ENCODE data around the gene PPARA.

PPARA gene

DNA sequence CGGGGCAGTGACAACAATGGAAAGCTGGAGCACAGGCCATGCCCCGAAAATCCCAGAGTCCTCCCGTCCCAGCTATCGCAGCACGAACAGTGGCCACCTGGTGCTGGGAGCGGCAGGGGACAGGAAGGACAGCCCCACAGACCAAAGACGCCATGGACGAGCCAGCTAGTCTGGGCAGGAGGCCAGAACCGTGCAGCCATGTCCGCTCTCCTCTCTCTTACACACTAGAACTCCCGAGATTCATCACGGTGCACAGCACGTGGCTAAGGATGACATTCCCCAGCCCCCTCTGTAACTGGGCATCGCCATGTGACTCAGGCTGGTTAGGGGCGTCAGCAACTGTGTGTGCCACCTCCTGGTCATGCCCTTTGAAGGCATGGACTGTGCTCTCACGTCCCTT is 95.2 kb downstream of the PPARA start:
- TF ChIP-seq, protein P1, sequence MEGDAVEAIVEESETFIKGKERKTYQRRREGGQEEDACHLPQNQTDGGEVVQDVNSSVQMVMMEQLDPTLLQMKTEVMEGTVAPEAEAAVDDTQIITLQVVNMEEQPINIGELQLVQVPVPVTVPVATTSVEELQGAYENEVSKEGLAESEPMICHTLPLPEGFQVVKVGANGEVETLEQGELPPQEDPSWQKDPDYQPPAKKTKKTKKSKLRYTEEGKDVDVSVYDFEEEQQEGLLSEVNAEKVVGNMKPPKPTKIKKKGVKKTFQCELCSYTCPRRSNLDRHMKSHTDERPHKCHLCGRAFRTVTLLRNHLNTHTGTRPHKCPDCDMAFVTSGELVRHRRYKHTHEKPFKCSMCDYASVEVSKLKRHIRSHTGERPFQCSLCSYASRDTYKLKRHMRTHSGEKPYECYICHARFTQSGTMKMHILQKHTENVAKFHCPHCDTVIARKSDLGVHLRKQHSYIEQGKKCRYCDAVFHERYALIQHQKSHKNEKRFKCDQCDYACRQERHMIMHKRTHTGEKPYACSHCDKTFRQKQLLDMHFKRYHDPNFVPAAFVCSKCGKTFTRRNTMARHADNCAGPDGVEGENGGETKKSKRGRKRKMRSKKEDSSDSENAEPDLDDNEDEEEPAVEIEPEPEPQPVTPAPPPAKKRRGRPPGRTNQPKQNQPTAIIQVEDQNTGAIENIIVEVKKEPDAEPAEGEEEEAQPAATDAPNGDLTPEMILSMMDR (conservative IDR thresholded peaks at IDR 0.05; ENCODE audit: low read depth) = no peak
- H3K27ac ChIP-seq = peak overlapping the region; percentile 3; the same call in 1 of the 2 replicates
- DNase-seq (ENCODE audit: low spot score) = no peak
- POLR2A ChIA-PET (ENCODE audit: low non-redundant PET) = no interaction called here
- CTCF ChIA-PET = no interaction called here

DNA sequence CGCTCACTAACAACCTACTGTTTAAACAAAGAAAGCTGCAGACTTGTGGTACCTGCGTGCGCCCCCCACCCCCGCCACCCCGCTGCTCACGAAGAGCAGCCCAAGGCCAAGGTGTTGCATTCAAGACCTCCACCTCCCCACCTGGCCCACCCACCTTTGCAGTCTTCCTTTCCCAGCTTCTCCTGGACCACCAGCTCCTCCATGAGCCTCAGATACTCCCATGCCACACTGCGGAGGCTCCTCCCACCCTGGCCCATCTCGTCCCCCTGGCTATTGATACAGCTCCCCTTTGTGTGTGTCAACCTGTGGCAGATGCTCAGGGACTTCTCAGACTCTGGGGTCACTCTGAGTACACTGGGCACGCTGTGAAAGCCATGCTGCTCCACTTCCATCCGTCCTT is 95.9 kb downstream of the PPARA start:
- CTCF ChIA-PET = no interaction called here
- POLR2A ChIA-PET (ENCODE audit: low non-redundant PET) = no interaction called here
- H3K27ac ChIP-seq = no peak overlapping the region
- no peak for DNase-seq (ENCODE audit: low spot score)
- TF ChIP-seq, protein P1 (conservative IDR thresholded peaks at IDR 0.05; ENCODE audit: low read depth) = no peak

DNA sequence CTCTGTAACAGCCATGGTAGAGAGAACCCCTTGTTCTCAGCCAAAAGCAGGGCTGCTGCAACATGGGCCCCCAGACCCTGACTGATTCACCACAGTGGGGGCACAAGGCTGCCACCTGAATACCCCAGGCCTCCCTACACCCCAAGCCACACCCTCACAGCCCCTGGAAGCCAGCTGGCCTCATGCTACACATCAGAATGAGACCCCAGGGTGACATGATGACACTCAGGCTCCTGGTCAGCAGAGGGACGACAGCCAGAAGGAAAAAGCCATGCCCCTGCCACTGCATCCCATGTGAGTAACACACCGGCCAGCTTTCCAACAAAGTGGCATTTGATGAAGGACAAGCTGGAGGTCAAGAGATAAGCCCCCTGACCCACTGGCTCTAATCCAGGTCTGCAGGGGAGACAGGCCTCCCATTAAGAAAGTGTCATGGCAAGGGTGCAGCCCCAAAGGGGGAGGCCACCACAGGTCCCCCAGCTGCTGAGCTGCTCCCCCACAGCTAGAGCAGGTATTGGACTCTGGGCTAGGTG is 97.2 kb downstream of the PPARA start:
- TF ChIP-seq, protein P1 (conservative IDR thresholded peaks at IDR 0.05; ENCODE audit: low read depth) = no peak
- POLR2A ChIA-PET (ENCODE audit: low non-redundant PET) = no interaction called here
- no peak for DNase-seq (ENCODE audit: low spot score)
- H3K27ac ChIP-seq = peak overlapping the region; percentile 14
- CTCF ChIA-PET = no interaction called here

DNA sequence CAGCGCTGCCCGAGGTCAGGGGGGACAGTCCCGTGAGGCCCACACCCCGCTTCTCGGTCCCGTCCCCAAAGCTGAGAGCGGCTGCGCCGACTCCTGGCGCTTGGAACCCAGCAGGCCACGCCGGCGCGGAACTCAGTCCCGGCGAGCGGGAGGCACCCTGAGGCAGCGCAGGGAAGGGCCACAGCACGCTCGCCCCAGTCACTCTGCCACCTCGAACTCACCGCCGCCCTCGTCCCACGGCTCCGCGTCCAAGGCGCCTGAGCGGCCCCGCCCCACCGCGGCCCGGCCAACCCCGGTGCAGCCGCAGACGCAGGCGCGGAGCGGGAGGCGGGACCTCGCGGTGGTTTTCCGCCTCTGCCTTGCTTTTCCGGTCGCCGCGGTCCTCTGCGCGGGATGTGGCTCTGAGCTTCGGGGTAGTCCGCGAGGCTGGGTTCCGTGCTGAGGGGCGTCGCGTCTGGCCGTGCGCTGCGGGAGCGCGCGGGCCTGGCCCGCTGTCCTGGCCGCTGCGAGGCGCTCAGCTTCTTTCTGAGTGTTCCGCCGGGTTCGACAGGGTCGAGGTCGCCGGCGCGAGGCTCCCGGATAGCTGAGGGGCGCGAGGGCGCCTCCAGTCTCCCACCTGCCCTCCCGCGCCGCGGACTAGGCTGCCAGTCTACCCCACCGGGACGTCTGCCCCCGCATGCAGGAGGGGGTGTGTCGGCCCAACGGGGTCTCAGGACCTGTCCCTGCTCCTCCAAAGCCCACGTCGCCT is 99.9 kb downstream of the PPARA start, which contains the start of gene CDPF1:
Gene CDPF1 (minus strand): TSS at position 259 of the 748 bp plus-strand sequence. CDS start 2,009 bp downstream, outside the sequence.
- peak within 1 kb of the TSS; percentile 88 for H3K27ac ChIP-seq
- POLR2A ChIA-PET (ENCODE audit: low non-redundant PET) = interaction anchor here (0.6 to 1.0 kb wide), 2 partner anchors 18 to 873 kb away, joined by 3 to 4 read pairs; partner anchors contain the start of gene TTC38
- DNase-seq (ENCODE audit: low spot score) = peak; percentile 64
- CTCF ChIA-PET = no interaction called here
- TF ChIP-seq, protein P1 (conservative IDR thresholded peaks at IDR 0.05; ENCODE audit: low read depth) = no peak

DNA sequence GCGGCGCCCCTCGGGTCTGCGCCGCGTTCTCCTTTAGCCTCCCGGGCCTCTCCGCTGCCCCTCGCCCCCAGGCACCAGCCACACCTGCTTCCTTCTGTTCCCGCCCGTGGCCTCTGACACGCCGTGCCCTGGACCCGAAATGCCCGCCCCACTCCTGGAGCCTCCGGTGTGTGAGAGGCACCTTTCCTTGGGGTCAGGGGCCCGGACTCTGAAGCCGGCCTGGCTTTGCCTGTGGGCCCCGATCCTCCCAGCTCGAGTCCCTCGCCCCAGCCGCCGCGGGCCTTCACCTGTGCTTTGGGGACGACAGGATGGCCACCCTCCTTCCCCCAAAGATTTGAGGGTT is 100.4 kb downstream of the PPARA start:
- ChIA-PET POLR2A (ENCODE audit: low non-redundant PET) (interaction anchor here (0.6 to 1.0 kb wide), 2 partner anchors 17 to 874 kb away, joined by 3 to 4 read pairs; partner anchors contain the start of gene TTC38), CTCF (no interaction called here)
- peak overlapping the region; percentile 88 for H3K27ac ChIP-seq

DNA sequence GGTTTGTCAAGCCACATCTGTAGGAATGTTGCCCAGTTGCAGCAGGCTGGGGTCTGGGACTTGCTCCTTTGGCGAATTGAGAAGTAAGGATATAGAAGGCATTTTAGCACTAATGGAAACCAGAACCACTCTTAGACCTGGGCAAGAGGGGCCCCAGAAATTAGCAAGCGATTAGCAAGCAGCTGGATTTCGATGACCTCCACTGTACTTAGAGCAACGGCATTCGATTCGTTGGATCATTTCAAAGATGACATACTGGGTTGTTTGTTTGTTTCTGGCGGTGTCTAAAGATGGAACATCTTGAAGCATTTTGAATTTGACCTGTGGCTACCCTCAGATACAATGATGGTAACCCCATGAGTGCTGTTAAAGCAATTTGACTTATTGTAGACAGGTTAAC is 100.9 kb downstream of the PPARA start:
- POLR2A ChIA-PET (ENCODE audit: low non-redundant PET) = no interaction called here
- CTCF ChIA-PET = no interaction called here
- peak overlapping the region; percentile 88 for H3K27ac ChIP-seq
- TF ChIP-seq, protein P1 (conservative IDR thresholded peaks at IDR 0.05; ENCODE audit: low read depth) = no peak
- no peak for DNase-seq (ENCODE audit: low spot score)

More for the DNA sequence above, 100.4 kb downstream of the PPARA start:
- TF ChIP-seq, protein P1 (conservative IDR thresholded peaks at IDR 0.05; ENCODE audit: low read depth) = no peak
- DNase-seq (ENCODE audit: low spot score) = no peak
